Mesenteric fat pad (tissue), 1 donor: Measurements from ENCODE around the gene ARHGAP15. TPM values are rescaled to one million over a fixed set of nuclear protein-coding genes. Genes with fewer than 3 reads are reported as not detected.
"Not testable (repeated sequence)": the region's sequence is repeated elsewhere in the genome, so short reads cannot be mapped to it uniquely, and the experiment has no call there.

Experiments used
- DNase-seq: peaks from one replicate; pipeline ENCODE4 v3.0.0-alpha.2; 2020; ENCODE audit warnings: low spot score
- total RNA-seq: library from RNA; stranded (reverse); fragmentation: NEBNext Ultra II Directional; extraction: Animal tissue kit (Norgen Biotek cat#: 25700); gene quantifications from one replicate; pipeline ENCODE4 v1.2.1, GENCODE V29; 2021
- donor health status: DM: yes; HTN: yes; CAD: no.

ARHGAP15 gene
- total RNA-seq, 1 donor from 2014 or later, result 11.6 TPM

DNA sequence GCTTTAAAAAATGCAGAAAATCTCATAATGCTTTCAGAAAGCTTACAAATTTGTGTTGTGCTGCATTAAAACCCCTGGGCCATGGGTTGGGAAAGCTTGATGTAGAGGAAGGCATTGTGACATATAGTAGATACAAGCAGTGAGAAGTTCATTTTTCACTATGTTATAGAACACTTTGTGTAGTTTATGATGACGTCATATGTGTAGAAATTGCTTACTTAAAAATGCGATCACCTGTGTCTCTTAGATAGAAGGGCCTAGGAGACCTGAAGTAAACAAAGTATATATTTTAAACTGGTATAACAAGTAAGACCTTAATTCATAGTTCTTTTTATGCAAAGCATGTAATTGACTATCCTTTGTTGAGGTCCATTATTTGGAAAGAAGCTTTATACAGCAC is 393.5 kb downstream of the ARHGAP15 start:
- DNase-seq, result no peak

DNA sequence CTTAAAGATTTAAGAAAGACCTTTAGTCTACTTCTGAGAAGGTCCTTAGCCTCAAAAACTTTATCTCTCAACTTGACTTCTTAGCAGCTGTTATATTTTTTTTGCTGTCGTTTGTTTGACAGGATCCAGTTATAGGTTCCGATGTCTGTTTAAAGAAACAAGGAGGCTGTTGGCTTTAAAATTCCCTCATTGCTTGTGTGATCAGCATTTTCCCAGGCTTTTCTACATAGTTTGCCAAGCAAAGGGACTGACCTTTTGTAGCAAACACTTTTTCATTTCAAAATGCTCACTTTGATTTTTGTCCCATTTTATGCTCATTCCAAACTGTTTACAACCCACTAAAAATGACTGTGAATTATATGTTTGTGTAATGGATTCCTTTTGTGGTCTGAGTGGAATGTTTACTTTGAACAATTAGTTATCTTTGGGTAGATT is 394.9 kb downstream of the ARHGAP15 start:
- no peak for DNase-seq

DNA sequence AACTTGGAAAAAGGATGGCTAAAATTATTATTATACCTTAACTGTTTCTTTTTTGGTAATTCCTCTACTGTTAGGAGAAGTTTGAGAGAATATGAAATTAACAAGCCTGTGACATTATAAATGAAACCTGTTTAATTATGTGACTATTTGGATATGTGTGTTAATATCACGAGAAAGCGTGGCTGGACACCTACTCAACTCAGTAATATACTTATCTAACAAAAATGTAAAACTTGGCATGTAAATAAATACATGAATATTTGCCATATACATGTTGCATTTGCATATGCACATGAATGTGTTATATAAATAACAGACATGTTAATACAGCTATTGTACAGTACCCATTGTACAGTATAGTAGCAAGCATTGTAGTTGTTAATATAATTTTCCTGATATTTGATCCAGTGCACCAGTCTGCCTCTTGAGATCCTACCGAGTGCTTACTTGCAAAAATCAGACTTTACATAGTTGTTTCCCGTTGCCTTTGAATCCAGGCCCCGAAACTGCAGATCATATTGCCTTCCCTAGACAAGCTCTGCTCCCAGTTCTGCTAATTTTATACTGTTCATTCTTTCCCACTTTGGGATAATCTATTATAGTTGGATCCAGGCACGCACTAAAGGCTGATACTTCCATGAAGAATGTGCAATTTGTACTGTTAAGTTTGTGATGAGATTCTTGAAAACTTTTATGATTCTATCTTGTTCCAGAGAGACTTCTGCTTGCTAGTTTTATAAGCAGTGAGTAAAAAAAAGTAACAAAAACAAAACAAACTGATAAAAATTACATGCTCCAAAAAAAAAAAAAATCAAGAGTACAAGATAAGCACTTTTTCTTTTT is 395.6 kb downstream of the ARHGAP15 start:
- DNase-seq, result no peak

DNA sequence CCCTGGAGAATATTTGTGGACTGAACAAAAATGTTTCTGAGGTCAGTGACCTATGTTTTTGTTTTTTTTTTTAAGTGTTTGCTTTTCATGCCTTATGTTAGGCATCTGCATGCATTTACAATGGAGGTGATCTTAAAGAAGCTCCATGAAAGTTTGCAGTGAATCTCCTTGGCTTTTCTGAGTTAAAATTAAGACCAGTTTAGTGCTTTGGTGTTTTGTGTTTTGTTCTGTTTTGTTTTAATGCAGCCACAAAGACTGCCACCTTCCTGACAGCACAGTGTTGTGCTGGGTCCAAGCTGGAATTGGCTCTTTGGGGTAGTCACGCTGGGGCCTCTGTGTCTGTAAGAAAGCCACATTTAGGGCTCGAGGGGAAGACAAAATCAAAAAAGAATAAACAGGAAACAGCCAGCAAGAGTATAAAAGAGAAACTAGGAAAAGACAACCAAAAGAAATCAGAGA is 396.2 kb downstream of the ARHGAP15 start:
- no peak for DNase-seq

DNA sequence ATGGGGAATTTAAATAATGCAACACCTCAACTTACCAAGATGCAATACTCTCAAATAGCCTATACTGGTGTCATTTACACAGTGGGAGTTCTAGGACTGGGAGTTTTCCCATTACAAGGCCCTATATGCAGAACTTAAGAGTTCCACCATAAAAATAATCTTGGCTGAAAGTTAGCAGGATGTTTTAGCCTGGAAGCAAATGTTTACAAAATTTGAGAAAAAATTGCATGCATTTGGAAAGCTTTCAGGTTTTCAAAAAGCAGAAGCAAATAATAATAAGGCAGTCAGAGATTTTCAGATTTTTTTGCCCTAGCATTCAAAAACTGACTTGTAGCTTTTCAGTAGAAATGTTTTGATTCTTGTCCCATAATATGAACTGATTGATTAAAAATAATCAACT is 397.3 kb downstream of the ARHGAP15 start:
- no peak for DNase-seq

DNA sequence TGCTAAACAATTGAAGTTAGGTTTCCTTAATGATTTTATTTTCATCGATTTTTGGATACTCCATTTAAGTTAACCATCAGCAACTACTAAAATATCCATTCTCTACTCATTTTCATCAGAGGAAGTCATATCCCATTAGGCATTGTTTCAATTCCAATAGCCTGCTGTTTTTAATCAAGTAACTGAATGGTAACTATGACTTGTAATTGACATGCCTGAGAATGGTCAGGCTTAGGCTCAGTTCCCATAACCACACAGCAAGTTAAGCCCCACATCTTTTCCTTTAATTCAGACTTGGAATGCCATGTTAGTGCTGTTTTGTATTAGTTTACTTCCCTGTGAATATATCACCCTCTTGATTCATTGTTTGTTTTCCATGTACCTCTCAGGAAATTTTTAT is 398.8 kb downstream of the ARHGAP15 start:
- DNase-seq, result no peak

DNA sequence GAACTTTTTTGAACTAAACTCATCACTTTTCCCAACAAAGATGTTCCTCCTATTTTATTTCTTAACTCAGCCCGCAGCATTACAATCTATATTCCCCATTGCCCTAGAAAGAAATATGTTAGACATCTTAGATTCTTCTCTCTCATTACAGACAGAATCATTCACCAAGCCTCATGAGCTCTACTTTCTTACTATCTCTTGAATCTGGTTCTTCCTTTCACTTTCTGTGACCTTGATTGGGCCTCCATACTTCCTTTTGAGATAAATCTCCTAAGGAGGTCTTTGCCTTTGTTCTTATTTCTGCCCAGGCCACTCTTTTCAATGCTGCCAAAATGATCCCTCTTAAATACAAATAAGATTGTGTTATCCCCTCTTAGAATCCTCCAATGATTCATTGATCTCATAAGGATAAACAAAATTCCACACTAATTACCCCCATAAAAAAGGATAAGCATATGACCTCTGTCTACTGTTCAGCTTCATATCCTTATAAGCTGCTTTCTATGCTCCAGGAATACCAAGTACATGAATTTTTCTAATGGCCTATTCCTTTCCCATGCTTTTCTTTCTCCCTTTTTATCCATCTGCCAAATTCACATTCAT is 400.0 kb downstream of the ARHGAP15 start:
- no peak for DNase-seq

DNA sequence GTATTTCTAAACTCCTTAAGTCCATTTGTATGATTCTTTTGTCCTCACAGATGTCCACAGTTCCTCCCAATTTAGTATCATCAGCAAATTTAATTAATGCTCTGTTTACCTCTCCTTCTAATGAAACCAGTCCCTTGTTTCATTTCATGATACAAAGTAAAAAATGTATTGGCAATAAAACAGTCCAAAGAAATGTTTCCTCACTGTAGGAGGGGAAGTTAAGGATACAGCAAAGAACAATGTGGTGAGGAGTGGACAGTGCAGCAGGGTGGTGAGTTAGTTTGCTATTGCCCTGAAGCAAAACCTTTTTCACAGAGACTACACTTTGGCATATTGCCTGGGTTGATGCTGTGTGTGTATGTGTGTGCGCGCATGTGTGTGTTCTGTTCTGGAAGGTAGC is 401.5 kb downstream of the ARHGAP15 start:
- no peak for DNase-seq

DNA sequence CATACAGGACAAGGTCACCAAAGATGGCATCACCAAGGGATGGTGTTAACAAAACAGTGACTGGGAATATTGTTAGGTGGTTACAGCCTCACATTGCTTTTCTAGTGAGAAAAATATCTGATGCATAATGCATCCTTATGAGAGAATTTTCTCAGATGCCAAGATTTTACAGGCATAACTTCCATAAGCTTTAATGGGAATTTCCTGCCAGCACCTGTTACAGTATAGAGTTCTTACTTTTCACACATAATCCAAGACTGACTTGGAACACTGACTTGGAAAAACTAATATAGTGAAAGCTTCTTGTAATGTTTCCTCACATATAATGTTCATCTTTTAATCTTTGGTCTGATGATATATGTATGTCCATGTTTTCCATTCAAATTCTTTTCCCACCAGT is 402.8 kb downstream of the ARHGAP15 start:
- no peak for DNase-seq

DNA sequence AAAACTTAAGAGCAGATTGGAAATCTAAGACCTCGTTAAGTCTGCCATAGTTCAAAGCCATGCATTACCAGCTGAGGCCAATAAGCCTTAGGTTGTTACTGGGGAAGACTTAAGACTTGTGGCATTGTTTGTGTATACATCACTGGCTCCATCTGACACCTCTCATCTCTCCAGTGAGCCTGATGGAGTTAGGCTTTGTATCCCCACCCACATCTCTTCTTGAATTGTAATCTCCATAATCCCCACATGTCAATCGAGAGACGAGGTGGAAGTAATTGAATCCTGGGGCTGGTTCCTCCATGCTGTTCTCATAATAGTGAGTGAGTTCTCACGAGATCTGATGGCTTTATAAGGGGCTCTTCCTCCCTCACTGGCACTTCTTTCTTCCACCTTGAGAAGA is 404.6 kb downstream of the ARHGAP15 start:
- DNase-seq, result no peak

DNA sequence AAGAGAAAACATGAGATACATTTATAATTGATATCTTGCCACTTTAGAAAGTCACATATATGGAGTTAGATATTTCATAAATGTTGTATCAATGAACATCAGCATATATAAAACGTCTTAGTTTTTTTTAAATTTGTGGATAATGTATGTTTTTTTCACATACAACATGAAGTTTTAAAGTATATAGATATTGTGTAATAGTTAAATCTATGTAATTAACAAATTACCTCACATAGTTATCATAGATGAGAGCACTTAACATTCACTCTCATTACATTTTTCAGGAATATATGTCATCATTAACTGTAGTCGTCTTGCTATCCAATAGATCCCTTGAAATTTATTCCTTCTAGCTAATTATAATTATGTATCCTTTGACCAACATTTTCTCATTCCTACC is 406.6 kb downstream of the ARHGAP15 start:
- no peak for DNase-seq

DNA sequence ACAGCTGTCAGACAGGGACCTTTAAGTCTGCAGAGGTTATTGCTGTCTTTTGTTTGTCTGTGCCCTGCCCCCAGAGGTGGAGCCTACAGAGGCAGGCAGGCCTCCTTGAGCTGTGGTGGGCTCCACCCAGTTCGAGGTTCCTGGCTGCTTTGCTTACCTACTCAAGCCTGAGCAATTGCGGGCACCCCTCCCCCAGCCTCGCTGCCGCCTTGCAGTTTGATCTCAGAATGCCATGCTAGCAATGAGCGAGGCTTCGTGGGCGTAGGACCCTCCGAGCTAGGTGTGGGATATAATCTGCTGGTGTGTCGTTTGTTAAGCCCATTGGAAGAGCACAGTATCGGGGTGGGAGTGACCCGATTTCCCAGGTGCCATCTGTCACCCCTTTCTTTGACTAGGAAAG is 412.7 kb downstream of the ARHGAP15 start:
- DNase-seq, result not testable (repeated sequence)

DNA sequence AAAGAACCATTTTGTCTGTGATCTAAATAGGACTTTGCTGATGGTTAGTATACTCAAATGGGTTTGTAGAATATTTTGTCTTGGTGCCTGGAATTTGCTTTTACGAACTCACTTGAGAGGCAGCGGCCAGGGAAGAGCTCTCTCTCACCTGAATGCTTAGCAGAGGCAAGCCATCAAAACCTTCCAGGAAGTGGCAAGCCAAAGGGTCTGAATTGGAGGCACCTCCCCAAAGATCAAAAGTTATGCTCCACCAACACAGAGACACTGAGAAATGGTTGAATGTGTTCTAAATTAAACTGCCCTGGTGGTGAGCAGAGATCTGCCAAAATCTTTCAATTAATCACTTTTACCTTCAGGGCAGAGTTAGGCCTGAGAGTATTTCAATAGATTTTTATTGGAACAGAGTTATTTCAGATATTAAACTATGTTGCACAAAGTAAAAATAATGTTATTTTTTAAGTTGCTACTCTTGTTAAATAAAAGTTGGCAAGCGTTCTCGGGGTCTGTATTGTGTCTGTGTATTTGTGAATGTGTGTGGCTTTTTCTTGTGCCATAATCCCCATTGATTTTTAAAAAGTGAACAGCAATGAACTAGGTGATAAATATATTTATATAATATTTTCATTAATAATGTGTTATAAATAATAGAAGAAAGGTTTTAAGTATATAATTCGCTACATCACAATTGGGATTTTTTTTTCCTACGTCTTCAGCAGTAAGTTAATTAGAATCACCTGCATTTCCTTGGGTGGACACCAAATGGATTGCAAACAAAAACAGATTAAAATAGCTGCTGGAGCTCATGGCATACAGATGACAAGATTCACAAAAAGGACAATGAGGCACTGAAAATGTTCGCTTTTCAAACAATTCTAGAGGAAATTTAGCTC is 416.1 kb downstream of the ARHGAP15 start:
- no peak for DNase-seq

DNA sequence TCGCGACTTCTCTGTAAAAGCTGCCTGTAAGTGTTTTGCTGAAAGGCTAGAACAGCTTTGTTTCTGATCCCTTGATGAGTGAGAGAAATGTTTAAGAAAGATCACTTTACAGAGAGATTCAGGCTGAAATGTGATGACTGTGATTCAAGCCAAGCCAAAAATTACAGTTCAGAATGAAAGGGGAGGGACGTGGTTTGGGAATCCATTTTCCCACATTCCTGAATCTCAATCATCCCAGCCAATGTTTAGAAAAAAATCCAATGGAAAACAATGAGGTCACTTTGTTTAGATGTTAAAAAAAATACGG is 416.7 kb downstream of the ARHGAP15 start:
- DNase-seq, result no peak

DNA sequence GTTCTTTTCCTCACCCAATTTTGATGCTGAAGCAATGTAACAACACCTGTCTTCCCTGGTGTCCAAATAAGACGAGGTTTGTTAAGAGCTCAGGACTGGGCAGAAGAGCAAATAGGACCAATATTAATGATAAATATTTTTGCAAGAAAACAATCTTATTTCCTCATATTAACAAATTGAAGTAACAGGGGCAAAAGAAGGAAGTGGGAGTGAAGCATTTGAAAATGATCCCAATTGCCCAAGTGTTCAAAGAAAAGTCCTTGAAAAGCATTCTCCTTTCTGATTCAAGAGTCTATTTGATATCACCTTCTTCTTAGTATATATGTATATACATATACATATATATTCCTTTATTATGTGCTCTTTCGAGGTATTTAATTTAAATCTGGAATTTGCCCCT is 418.8 kb downstream of the ARHGAP15 start:
- no peak for DNase-seq

DNA sequence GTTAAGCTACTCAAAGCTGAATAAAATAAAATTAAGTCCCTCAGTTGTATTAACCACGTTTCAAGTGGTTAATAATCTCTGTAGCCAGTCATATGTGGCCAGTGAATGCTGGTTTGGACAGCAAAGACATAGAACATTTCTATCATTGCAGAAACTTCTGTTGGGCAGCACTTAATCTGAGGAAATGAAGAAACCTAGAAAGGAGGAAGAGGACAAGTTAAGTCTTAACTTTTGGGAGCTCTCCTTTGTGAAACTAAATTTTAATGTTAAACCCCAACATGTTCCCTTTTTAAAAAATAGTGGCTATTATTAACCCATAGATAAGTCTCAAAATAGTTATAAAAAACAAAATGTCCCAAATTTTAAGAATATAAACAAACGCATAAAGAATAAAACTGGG is 421.3 kb downstream of the ARHGAP15 start:
- no peak for DNase-seq

DNA sequence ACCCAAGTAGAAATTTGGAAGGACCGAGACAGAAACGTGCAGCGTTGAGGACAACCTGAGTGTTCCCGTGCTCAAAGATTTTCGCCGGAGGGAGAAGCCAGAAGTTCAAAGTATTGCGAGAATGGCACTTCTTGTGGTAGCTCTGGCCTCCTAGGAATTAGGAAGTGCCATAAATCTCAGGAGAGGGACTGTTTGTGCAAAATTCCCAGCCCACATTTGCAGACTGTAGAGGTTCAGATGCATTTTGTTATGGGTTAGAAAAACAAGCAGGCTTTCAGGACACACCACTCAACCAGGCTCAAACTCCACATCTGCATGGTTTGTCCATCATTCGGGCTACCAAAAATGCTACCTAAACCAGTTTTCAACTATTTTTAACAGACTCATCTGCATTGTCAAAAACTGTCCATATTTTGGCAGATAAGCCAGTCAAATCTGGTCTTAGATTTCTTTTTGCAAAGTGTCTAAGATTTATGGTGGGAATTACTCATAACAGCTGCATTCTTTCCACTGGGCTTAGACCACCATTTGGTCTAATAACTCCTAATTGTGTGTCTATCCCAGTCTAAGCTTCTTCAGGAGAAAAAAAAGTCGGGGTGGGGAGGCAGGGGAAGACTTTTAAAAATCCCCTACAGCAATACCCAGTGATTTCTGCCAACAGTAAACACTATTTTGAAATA is 422.9 kb downstream of the ARHGAP15 start:
- no peak for DNase-seq

DNA sequence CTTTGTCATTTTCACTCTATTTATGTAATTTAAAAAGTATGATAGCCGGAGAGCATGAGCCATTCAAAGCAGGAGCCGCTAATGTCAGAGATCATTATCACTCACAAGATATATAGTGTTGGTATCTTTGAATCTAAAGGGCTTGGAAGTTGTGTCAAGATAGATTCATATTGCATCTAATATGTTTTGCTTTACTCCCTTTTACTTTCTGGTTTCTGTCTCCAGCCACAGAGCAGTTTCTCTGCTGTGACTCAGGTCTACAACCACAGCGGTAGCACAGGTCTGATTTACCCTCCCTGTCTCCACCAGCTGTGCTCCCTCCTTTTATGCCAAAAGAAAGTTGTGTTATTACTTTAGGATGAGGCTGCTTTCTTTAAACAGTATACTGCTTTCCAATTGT is 424.0 kb downstream of the ARHGAP15 start:
- no peak for DNase-seq

DNA sequence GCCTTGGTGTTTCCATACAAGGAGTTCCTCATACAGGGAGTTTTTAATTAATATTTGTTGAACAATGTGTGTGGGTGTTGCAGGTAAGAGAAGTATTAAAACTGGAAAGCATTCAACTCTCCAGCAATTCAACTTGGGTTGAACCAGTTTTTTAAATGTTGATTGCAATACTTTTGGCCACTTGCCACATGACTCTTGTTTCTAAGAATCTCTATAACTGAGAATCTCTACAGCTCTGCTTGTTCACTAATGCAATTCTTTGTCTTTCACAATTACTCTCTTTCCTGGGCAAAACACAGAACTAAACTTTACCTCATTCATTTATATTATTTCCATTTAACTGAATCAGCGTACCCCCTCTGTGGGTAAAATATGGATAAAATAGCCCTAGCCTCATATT is 429.4 kb downstream of the ARHGAP15 start:
- no peak for DNase-seq

DNA sequence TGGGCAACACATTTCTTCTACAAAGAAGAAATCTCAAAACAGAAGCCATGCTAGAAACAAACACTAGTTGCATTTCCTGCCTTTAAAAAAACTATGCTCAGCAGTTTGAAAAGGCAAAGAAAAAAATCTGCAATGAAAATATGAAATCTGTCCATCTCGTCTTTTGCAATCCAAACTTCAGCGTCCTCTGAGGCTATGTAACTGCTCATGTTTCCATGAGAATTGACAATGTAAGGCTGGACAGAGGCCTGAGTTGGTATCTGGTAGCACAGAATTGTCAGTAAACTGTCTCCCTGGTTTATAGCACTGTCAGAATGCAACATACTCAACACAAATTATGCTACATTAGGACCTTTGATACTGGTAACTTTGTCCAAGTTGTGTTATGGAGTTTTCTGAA is 429.9 kb downstream of the ARHGAP15 start:
- no peak for DNase-seq

DNA sequence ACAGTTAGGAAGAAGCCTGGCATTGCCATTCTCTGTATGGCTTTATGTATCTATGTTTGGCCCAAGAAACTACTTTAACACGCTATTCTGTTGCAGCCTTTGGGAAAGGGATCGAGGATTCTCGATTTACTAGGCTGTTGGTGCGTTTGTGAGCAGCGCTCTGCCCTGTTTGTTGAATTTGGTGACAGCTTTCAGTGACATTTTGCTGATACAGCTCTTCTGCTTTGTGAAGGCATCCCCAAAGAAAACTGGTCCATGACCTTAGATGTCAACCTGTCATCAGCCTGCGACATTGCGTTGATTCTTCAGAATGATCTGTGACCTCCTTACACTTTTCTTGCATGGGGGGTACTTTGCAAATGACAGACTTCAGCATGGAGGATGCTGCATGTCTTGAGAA is 431.5 kb downstream of the ARHGAP15 start:
- no peak for DNase-seq

DNA sequence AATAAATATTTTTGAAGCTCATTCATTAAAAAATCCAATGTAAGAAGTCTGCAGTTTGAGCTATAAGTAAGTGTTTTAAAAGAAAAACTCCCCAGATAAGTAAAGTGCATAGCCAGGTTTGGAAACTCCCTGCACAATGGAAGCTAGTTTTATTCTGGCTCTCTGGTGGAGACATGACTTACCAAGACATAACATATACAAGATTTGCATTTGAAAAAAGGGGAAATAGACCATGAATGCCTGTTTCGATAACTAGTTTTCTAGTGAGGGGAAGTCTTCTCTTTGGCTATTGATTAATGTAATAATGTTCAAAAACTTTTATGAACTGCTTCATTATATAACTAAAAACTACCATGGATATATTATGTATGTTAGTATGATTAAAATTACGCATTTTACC is 435.2 kb downstream of the ARHGAP15 start:
- no peak for DNase-seq
